Measurements from ENCODE around the gene METTL22. TPM values are rescaled to one million over a fixed set of nuclear protein-coding genes. Genes with fewer than 3 reads are reported as not detected.

The METTL22 gene
- total and polyA plus RNA-seq, 2 donors (not counting 3 experiments of a cell fraction or from before 2014, with no cell fraction given): 42.0 to 52.6 TPM

DNA sequence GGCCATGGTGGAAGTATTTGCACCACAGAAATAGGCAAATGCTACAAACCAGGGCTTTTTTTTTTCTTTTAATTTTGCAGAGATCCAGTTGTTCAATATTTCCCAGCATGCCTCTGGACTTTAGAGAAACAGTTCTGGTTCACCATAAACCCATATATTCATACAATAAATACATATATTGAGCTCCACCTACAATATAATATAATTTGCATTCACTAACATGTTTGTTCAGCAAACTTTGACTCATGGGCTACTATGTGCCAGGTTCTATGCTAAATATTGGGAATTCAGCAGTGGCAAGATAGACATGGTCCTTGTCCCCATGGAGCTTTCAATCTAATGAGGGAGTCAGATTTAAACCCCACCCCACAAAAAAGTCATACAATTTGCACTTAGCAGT, 34.4 kb upstream of the METTL22 start:
- Histone ChIP-seq H3K9me3 (replicated peaks; ENCODE audit: control insufficient read depth, insufficient read depth, low read length) (no peaks in the 10 kb centered on the region), H3K27me3 (ENCODE audit: control insufficient read depth in 2 of 2, insufficient read depth in 2 of 2, low read length in 2 of 2) (peaks cover 19 to 24% of the 10 kb centered on the region in 2 experiments), H3K9me1 (replicated peaks; ENCODE audit: control insufficient read depth, extremely low read depth, insufficient read depth, low read length) (no peaks in the 10 kb centered on the region), H4K20me1 (replicated peaks; ENCODE audit: control insufficient read depth, extremely low read depth, insufficient read depth, low read length) (no peaks in the 10 kb centered on the region), H3K79me2 (ENCODE audit: control insufficient read depth, insufficient read depth, low read length) (no peaks in the 10 kb centered on the region), H3K4me2 (ENCODE audit: insufficient read depth, low read length) (no peak overlapping the region), H3K36me3 (ENCODE audit: control insufficient read depth in 2 of 2, extremely low read depth in 1 of 2, insufficient read depth in 2 of 2, low read length in 2 of 2) (no peaks in the 10 kb centered on the region), H3K4me1 (ENCODE audit: control insufficient read depth, extremely low read depth, insufficient read depth, low read length) (no peaks in the 10 kb centered on the region), H3K9ac (replicated peaks; ENCODE audit: extremely low read depth, insufficient read depth, low read length) (no peak overlapping the region), H2AFZ (ENCODE audit: low read depth, low read length) (no peak overlapping the region), H3K27ac (ENCODE audit: insufficient read depth, low read depth, low read length) (no peak overlapping the region), H3K4me3 (replicated peaks in 1 of 3; ENCODE audit: insufficient read depth in 1 of 3, low read depth in 1 of 3, low read length in 3 of 3) (no peak overlapping the region)
- POLR2A ChIA-PET: interaction anchor here (0.7 kb wide), 1 partner anchor 450 kb away, joined by 3 read pairs; no protein-coding TSS in a partner anchor
- DNase-seq (ENCODE audit: low read depth, low spot score) (no peak), FAIRE-seq (no peak)
- dilution Hi-C loops (cut with MboI; ENCODE audit: extremely low pct_ligation_motif_present, low sequenced_read_pairs): no loop called here
- no peak for TF ChIP-seq JUN (IDR thresholded peaks at IDR 0.05; ENCODE audit: borderline replicate concordance, insufficient read depth, insufficient read length, low read depth)
- TF ChIP-seq GATA2 (IDR thresholded peaks at IDR 0.05; ENCODE audit: insufficient read depth, insufficient read length, low read depth, low read length): no peak
- TF ChIP-seq EZH2 (IDR thresholded peaks at IDR 0.05; ENCODE audit: borderline replicate concordance, low read depth, low read length, severe bottlenecking): no peak
- TF ChIP-seq MYC (IDR thresholded peaks at IDR 0.05; ENCODE audit: low read depth, low read length): no peak
- TF ChIP-seq, protein P1, sequence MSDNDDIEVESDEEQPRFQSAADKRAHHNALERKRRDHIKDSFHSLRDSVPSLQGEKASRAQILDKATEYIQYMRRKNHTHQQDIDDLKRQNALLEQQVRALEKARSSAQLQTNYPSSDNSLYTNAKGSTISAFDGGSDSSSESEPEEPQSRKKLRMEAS (IDR thresholded peaks at IDR 0.05; ENCODE audit: insufficient read depth, insufficient read length): no peak
- TF ChIP-seq POLR2A (IDR thresholded peaks at IDR 0.05; ENCODE audit: low read depth, low read length): no peak
- TF ChIP-seq, protein P2, sequence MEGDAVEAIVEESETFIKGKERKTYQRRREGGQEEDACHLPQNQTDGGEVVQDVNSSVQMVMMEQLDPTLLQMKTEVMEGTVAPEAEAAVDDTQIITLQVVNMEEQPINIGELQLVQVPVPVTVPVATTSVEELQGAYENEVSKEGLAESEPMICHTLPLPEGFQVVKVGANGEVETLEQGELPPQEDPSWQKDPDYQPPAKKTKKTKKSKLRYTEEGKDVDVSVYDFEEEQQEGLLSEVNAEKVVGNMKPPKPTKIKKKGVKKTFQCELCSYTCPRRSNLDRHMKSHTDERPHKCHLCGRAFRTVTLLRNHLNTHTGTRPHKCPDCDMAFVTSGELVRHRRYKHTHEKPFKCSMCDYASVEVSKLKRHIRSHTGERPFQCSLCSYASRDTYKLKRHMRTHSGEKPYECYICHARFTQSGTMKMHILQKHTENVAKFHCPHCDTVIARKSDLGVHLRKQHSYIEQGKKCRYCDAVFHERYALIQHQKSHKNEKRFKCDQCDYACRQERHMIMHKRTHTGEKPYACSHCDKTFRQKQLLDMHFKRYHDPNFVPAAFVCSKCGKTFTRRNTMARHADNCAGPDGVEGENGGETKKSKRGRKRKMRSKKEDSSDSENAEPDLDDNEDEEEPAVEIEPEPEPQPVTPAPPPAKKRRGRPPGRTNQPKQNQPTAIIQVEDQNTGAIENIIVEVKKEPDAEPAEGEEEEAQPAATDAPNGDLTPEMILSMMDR (IDR thresholded peaks at IDR 0.05; ENCODE audit: extremely low read depth in 1 of 2, insufficient read depth in 1 of 2, low read depth in 1 of 2, low read length in 2 of 2): no peak
- no peak for TF ChIP-seq POLR2AphosphoS5 (IDR thresholded peaks at IDR 0.05; ENCODE audit: insufficient read depth, low read depth, low read length)
- TF ChIP-seq FOS (IDR thresholded peaks at IDR 0.05; ENCODE audit: borderline replicate concordance, insufficient read depth, low read length): no peak
- intact Hi-C loops (cut with micrococcal nuclease): no loop called here
- CTCF ChIA-PET: no interaction called here
- no TSS peak for BruUV-seq (replicated peaks)
